T-helper 2 cell treated with Interferon-gamma antibody and Interleukin-4, amounts not matched to agents 5 μg/mL and 100 μg/mL, for 36 hours (primary cell): ENCODE results near the gene TRIML2.

Experiments
- DNase-seq: peaks from one replicate; pipeline ENCODE4 v3.0.0; 2021; ENCODE audit warnings: low spot score
- H3K27ac Mint-ChIP-seq: one replicate; pipeline ENCODE4 v1.8.0; 2021; ENCODE audit warnings: mild to moderate bottlenecking, mixed read lengths
- H3K27me3 Mint-ChIP-seq: one replicate; pipeline ENCODE4 v1.8.0; 2021; ENCODE audit warnings: low read depth, mixed read lengths
- H3K36me3 Mint-ChIP-seq: one replicate; pipeline ENCODE4 v1.8.0; 2021; ENCODE audit warnings: low read depth, mixed read lengths
- H3K4me1 Mint-ChIP-seq: one replicate; pipeline ENCODE4 v1.8.0; 2021; ENCODE audit warnings: low read depth, mixed read lengths
- H3K4me3 Mint-ChIP-seq: one replicate; pipeline ENCODE4 v1.8.0; 2022; ENCODE audit warnings: mild to moderate bottlenecking, moderate library complexity, mixed read lengths
- H3K9me3 Mint-ChIP-seq: one replicate; pipeline ENCODE4 v1.8.0; 2021; ENCODE audit warnings: mixed read lengths

TRIML2 gene

DNA sequence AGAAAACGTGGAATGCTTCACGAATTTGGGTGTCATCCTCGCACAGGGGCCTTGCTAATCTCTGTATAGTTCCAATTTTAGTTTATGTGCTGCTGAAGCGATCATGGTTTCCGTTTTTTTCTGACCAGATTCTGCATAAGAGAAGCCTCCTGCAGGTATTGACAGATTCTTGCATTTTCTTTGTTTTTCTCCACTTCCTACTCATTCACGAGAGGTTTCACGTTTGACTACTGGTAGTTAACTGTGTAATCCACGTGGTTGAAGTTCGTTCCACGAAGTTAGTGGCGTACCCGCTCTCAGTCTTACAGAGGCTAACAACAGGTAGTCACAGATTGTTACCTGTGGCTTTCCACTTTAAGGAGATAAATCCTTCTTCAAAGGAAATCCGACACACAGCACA is 12.1 kb upstream of the TRIML2 start:
- no peak overlapping the region for H3K4me3 Mint-ChIP-seq

DNA sequence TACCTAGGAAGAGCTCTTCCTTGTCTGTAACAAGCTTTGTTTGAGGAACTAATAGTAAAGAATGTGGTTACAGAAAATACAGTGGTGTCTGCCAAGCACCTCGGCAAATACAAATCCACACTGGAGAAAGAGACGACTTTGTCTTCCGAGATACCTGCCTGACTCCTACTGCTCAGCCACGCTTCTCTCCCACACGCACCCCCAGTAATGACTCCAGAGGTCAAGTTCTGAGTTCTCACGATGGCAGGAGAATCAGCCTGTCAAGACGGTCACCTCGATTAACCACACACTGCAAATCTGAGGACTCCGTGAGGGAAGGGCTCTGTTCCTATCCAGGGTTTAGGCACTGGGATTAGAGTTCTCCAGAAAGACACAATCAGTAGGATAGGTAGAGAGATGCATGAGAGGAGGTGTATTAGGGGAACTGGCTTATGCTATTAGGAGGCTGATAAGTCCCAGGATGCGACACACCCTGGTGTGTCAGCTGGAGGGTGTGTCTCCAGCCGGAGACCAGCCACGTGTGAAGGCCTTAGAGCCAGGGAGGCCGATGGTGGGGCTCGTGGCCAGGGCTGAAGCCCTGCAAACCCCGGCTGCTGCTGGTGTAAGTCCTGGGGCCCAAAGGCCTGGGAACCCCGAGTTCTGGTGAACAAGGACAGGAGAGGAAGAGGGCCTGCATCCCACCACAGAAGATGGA is 8.4 kb upstream of the TRIML2 start:
- no peak for DNase-seq
- H3K4me1 Mint-ChIP-seq, result no peaks in the 10 kb centered on the region
- H3K27me3 Mint-ChIP-seq, result no peaks in the 10 kb centered on the region

More for the DNA sequence above, 12.1 kb upstream of the TRIML2 start:
- Mint-ChIP-seq H3K9me3 (peaks cover 41% of the 10 kb centered on the region), H3K27me3 (no peaks in the 10 kb centered on the region), H3K27ac (no peak overlapping the region), H3K4me1 (no peaks in the 10 kb centered on the region), H3K36me3 (no peaks in the 10 kb centered on the region)
- no peak for DNase-seq

DNA sequence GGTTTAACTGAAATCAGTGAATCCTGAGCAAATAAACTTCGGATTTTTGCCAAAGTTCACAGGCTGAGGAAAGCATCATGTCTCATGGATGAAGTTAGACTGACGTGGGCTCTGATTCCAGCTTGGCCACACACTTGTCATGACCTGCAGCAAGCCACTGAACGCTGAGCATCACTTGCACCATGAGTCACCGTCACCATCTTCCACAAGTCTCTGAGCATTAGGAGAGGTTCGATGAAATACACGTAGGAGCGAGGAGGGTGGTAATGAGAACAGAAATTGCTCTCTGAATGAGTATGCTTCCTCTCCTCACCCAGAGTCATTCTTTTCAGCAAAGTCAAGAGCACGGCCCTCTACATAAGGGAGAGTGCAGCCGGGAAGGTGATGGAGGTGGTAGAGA is 3.8 kb upstream of the TRIML2 start:
- H3K4me1 Mint-ChIP-seq, result no peaks in the 10 kb centered on the region
- DNase-seq, result no peak
- H3K9me3 Mint-ChIP-seq, result peaks cover 30% of the 10 kb centered on the region
- no peak overlapping the region for H3K4me3 Mint-ChIP-seq
- no peak overlapping the region for H3K27ac Mint-ChIP-seq
- H3K27me3 Mint-ChIP-seq, result no peaks in the 10 kb centered on the region
- no peaks in the 10 kb centered on the region for H3K36me3 Mint-ChIP-seq

More for the DNA sequence above, 8.4 kb upstream of the TRIML2 start:
- Mint-ChIP-seq H3K36me3 (no peaks in the 10 kb centered on the region), H3K9me3 (peaks cover 25% of the 10 kb centered on the region), H3K27ac (no peak overlapping the region), H3K4me3 (no peak overlapping the region)

DNA sequence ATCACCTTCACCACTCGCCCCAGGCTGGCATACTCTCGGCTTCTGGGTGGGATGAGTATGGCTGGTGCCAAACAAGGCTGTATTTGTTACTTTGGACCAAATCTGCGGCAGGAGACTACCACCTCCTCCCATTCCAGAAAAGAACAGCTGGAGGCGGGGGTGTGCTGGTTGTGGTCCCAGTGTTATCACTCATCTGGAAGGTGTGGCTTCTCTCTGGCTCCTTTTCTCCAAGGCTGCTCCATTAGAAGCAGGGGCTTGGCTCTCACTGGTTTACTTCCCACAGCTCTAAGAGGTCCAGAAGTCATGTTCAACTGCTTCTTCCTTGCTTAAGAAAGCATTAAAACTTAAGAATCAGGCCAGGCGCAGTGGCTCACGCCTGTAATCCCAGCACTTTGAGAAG is 2.6 kb upstream of the TRIML2 start:
- H3K4me1 Mint-ChIP-seq, result no peaks in the 10 kb centered on the region
- H3K4me3 Mint-ChIP-seq, result no peak overlapping the region
- H3K27me3 Mint-ChIP-seq, result no peaks in the 10 kb centered on the region
- no peaks in the 10 kb centered on the region for H3K36me3 Mint-ChIP-seq
- H3K27ac Mint-ChIP-seq, result no peak overlapping the region
- no peak for DNase-seq
- H3K9me3 Mint-ChIP-seq, result peaks cover 30% of the 10 kb centered on the region

DNA sequence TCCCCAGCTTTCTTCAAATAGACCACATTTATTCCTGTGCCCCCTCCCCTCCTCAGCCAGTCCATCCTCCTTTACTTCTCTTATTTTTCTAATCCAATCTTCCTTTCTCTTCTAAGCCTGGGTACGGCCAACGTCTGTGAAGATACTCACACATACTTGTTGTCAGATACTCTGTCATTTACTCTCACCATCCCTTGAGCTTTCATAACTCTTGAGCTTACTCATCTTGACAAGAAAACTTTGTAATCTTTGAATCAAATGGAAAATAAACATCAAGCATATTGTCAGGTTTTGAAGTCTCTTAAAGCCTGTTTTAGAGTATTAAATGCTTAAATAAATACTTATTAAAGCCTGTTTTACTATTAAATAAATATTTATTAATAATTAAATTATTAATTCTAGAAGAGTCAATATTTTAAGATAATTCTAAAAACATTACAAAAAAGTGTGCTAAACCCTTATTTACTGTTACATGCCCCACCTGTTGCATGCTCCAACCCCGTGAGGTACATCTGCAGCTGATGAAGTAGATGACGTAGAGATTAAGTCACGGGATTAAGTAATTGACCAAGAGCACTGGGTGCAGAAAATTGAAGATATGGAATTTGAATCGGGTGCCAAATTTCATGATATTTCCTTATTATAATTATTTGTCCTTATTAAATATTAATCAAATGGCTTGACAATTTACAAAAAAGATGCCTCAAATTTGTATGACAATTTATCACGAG is 1.5 kb upstream of the TRIML2 start:
- H3K27me3 Mint-ChIP-seq, result no peaks in the 10 kb centered on the region
- H3K27ac Mint-ChIP-seq, result no peak overlapping the region
- no peaks in the 10 kb centered on the region for H3K4me1 Mint-ChIP-seq
- no peak for DNase-seq
- H3K9me3 Mint-ChIP-seq, result peaks cover 29% of the 10 kb centered on the region
- no peaks in the 10 kb centered on the region for H3K36me3 Mint-ChIP-seq
- H3K4me3 Mint-ChIP-seq, result no peak overlapping the region

DNA sequence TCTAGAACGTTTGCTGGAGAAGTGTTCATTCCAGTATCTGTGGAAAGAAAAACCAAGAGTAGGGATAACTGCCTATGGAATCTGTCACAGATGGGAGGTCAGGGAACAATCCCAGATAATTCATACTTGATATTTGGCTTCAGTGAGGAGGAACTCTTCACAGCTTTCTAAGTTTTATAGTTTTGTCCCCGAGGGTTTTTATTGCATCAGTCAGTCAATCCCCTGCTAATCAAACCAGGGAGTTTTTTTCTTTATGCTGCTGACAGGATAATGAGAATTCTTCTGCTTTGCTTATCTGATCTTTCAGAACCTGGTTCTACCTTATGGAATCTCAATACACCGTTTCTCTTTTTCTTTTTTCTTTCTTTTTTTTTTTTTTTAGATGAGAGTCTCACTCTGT is 633 bp upstream of the TRIML2 start:
- H3K27me3 Mint-ChIP-seq, result no peaks in the 10 kb centered on the region
- H3K4me1 Mint-ChIP-seq, result no peaks in the 10 kb centered on the region
- H3K4me3 Mint-ChIP-seq, result no peak overlapping the region
- no peaks in the 10 kb centered on the region for H3K36me3 Mint-ChIP-seq
- no peak overlapping the region for H3K27ac Mint-ChIP-seq
- DNase-seq, result no peak
- peaks cover 29% of the 10 kb centered on the region for H3K9me3 Mint-ChIP-seq

DNA sequence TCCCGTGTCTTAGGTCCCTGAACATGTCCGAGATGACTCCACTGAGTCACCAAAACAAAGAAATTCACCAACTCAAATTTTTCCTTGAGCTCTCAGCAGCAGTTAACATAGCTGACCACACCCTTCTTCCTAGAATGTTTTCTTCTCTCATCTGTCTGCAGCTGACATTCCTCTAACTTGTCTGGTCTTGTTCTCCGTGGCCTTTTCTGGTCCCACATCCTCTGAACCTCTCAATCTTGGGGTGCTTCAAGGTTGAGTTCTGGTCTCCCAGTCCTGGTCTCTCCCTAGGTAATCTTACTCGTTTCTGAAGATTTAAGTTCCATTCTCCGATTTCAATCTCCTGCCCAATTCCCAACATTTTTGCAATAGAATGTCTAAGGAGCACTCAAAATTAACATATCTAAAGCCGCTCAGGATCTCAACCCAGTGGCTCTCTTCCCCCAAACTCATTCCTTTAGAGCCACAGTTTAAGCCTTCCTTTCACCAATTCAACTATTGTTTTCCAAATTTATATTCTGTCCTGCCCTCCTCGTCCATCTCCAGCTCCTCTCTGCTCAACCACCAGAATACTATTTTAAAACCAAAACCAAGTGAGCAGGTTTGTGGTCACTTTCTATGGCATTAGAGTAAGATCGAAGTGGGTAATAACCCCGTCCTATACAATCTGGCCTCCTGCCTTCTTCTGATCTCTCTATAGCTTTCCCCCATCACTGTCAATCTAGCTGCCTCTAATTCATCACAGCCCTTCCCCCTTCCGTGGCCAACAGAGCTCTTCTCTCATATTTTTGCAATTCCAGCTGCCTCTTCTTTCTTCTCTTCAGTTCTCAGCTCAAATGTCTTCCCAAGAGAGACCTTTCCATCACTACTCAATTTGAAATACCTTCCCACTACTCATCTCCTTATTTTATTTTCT is 1.2 kb downstream of the TRIML2 start:
- H3K36me3 Mint-ChIP-seq, result no peaks in the 10 kb centered on the region
- no peak overlapping the region for H3K4me3 Mint-ChIP-seq
- H3K27ac Mint-ChIP-seq, result no peak overlapping the region
- H3K4me1 Mint-ChIP-seq, result no peaks in the 10 kb centered on the region
- H3K9me3 Mint-ChIP-seq, result peaks cover 39% of the 10 kb centered on the region
- DNase-seq, result no peak
- no peaks in the 10 kb centered on the region for H3K27me3 Mint-ChIP-seq

DNA sequence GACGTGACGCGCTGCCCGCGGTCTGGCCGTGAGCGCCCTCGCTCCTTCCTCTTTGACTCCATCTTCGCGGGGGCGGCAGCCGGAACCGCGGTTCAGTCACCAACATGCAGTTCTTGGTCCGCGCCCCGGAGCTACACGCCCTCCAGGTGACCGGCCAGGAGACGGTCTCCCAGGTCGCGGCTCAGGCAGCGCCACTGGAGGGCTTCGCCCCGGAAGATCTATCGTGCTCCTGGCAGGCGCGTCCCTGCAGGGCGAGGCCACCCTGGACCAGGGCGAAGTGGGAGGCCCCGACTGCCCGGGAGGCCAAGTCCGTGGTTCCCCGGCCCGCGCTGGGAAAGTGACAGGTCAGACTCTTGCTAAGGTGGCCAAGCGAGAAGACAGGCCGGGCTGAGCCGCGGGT is 2.9 kb downstream of the TRIML2 start:
- H3K36me3 Mint-ChIP-seq, result no peaks in the 10 kb centered on the region
- no peak overlapping the region for H3K4me3 Mint-ChIP-seq
- H3K27ac Mint-ChIP-seq, result no peak overlapping the region
- peaks cover 43% of the 10 kb centered on the region for H3K9me3 Mint-ChIP-seq
- H3K4me1 Mint-ChIP-seq, result no peaks in the 10 kb centered on the region
- no peaks in the 10 kb centered on the region for H3K27me3 Mint-ChIP-seq
- no peak for DNase-seq

DNA sequence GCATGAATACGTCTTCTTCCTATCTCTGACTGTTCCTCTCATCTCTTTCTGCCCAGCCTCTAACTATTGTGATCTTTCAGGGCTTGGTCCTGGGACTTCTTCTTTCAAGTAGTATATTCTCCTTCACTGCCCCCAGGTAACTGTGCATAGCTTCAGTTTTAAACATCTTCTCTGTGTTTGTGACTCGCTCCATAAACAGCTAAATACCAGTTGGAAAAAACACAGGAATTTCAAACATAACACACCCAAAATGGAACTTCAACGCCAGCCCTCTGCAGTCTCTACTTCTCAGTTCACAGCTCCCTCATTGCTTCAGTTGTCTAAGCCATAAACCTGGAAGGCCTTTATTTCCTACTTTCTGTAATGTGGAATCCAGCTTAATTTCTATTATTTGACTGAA is 16.6 kb downstream of the TRIML2 start:
- Mint-ChIP-seq H3K27ac (no peak overlapping the region), H3K4me3 (no peak overlapping the region), H3K36me3 (no peaks in the 10 kb centered on the region), H3K4me1 (no peaks in the 10 kb centered on the region), H3K9me3 (peaks cover 46% of the 10 kb centered on the region), H3K27me3 (no peaks in the 10 kb centered on the region)
- no peak for DNase-seq

DNA sequence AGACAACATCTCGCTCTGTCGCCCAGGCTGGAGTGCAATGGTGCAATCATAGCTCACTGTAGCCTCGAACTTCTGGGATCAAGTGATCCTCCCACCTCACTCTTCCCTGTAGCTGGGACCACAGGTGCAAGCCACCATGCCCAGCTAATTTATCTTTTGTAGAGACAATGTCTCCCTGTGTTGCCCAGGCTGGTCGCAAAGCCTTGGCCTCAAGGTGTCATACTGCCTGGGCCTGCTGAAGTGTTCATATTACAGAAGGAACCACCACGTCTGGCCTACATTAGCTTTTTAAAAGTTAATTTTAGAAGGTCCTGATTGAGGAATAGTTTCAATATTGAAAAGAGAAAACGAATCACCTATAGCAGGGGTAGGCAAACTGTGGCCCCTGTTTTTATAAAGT is 22.5 kb downstream of the TRIML2 start:
- H3K36me3 Mint-ChIP-seq, result no peaks in the 10 kb centered on the region
- DNase-seq, result no peak
- H3K9me3 Mint-ChIP-seq, result peaks cover 39% of the 10 kb centered on the region
- H3K27me3 Mint-ChIP-seq, result no peaks in the 10 kb centered on the region
- no peaks in the 10 kb centered on the region for H3K4me1 Mint-ChIP-seq
- H3K27ac Mint-ChIP-seq, result no peak overlapping the region
- no peak overlapping the region for H3K4me3 Mint-ChIP-seq

DNA sequence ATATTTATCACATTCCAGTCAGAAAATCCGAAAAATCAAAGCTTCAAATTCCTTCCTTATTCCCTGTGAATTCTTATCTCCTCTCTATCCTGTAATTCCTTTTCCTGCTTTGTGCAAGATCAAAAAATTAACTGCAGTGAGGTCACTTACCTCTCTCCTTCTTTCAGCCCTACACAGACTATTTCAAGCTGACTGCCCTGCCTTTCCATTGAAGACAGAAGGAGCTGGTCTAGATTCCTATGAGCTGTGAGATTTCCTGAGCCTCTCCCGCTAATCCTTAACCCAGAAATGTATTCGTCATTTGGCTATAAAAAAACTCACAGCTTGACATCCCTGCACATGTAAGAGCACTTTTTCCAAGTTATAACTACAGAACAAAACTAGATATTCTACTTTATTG is 26.6 kb downstream of the TRIML2 start:
- peaks cover 38% of the 10 kb centered on the region for H3K9me3 Mint-ChIP-seq
- no peak overlapping the region for H3K27ac Mint-ChIP-seq
- H3K27me3 Mint-ChIP-seq, result no peaks in the 10 kb centered on the region
- H3K36me3 Mint-ChIP-seq, result no peaks in the 10 kb centered on the region
- no peaks in the 10 kb centered on the region for H3K4me1 Mint-ChIP-seq
- no peak overlapping the region for H3K4me3 Mint-ChIP-seq
- DNase-seq, result no peak

DNA sequence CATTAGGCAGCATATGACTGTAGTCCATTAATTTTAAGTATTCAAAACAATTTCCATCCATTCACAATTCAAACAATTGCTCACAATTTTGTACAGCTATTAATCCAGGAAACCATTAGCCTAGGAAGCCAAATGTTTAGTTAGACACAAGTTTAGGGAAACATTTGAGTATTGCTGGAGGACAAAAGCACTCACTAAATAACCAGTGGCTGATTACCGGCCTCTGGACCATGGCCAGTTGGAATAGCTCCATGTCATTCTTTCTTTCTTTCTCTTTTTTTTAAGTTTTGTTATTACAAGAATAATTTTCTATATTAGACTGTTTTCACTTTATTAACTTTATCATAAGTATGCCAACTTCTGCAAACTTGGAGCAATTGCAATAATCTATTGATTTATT is 31.3 kb downstream of the TRIML2 start:
- H3K27ac Mint-ChIP-seq, result no peak overlapping the region
- H3K4me1 Mint-ChIP-seq, result no peaks in the 10 kb centered on the region
- no peak for DNase-seq
- no peak overlapping the region for H3K4me3 Mint-ChIP-seq
- H3K36me3 Mint-ChIP-seq, result no peaks in the 10 kb centered on the region
- H3K27me3 Mint-ChIP-seq, result no peaks in the 10 kb centered on the region
- peaks cover 38% of the 10 kb centered on the region for H3K9me3 Mint-ChIP-seq

DNA sequence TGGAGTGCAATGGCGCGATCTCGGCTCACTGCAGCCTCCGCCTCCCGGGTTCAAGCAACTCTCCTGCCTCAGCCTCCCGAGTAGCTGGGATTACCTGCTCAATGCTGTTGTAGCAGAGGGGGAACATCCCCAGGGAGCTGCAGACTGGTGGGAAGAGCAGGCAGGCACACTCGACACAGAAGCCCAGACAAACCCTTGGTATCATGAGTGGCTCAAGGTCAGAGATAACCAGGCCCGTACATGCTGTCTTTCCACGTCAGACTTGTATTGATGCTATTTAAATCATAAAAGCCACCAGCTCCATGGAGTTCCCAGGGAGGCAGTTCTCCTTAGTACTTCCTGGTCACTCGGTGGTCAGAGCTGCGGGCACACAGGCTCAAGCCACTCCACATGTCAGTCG is 33.2 kb downstream of the TRIML2 start:
- Mint-ChIP-seq H3K27ac (no peak overlapping the region), H3K9me3 (peaks cover 29% of the 10 kb centered on the region), H3K36me3 (no peaks in the 10 kb centered on the region), H3K27me3 (no peaks in the 10 kb centered on the region), H3K4me3 (no peak overlapping the region), H3K4me1 (no peaks in the 10 kb centered on the region)
- no peak for DNase-seq

DNA sequence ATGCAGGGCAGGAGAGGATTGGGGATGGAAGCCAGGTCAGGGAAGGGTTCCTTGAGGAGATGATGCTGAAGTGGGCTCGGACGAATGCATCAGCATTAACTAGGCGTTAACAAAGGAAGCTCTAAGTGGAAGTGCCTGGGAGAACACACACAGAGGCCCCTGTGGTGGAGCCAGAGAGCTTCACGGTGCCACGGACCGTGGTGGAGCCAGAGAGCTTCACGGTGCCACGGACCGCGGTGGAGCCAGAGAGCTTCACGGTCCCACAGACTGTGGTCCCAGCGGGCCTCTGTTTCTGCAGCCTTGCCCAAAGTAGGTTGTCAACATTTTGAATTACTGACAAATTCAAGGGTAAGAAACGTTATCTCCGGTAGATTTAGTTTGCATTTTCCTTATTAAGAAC is 48.3 kb downstream of the TRIML2 start:
- H3K27me3 Mint-ChIP-seq, result no peaks in the 10 kb centered on the region
- no peaks in the 10 kb centered on the region for H3K36me3 Mint-ChIP-seq
- H3K4me1 Mint-ChIP-seq, result no peaks in the 10 kb centered on the region
- no peak for DNase-seq
- H3K4me3 Mint-ChIP-seq, result no peak overlapping the region
- peaks cover 23% of the 10 kb centered on the region for H3K9me3 Mint-ChIP-seq
- H3K27ac Mint-ChIP-seq, result no peak overlapping the region
